GM18951 (cell line): ENCODE data around the gene PKMYT1.
"Not testable (repeated sequence)": the region's sequence is repeated elsewhere in the genome, so short reads cannot be mapped to it uniquely, and the experiment has no call there.

ENCODE experiments used
- POLR2A ChIP-seq: IDR thresholded peaks from 4 replicates; pipeline ENCODE4 v1.6.1; 2011; ENCODE audit warnings: mild to moderate bottlenecking; ENCODE audit not compliant: insufficient read length, insufficient read depth; ENCODE audit errors: extremely low read depth
- in situ Hi-C: fragments of 300-500 bp; cut with MboI; formaldehyde crosslinking; loops from one replicate; pipeline ENCODE4 v1.12.0; 2022; ENCODE audit warnings: low sequenced_read_pairs, mixed read lengths, inconsistent platforms; ENCODE audit not compliant: unreplicated experiment

PKMYT1 gene

DNA sequence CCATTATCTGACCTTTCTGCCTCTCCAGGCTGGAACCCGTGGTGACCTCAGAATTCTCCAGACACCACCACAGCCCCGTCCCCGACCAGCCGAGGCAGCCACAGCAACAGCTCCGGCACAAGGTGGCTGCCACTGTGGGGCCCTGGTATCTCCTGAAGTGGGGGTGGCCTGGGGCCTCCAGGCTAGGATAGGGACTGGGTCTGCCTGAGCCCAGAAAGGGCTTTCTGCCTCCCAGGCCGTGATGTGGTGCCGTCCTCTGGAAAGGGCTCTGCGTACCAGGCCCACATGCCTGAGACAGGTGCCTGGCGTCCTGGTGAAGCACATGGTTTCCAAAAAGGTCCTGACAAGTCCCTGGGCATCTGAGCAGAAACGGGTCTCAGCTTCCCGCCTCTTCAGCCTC lies 51.5 kb downstream of the PKMYT1 start:
- in situ Hi-C loops = no loop called here
- TF ChIP-seq POLR2A = no peak

DNA sequence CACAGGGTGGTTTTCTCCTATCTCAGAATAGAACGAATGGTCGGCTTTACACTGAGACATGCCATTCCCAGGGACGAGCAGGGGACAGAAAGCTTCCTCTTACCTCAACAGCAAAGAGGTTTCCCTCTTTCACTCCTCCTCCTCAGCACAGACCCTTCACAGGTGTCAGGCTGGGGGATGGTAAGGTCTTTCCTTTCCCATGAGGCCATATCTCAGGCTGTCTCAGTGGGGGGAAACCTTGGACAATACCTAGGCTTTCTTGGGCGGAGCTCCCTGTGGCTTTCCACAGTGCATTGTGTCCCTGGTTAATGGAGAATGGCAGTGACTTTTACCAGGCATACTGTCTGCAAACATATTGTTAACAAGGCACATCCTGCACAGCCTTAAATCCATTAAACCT lies 52.1 kb downstream of the PKMYT1 start:
- in situ Hi-C loops = not testable (repeated sequence)

DNA sequence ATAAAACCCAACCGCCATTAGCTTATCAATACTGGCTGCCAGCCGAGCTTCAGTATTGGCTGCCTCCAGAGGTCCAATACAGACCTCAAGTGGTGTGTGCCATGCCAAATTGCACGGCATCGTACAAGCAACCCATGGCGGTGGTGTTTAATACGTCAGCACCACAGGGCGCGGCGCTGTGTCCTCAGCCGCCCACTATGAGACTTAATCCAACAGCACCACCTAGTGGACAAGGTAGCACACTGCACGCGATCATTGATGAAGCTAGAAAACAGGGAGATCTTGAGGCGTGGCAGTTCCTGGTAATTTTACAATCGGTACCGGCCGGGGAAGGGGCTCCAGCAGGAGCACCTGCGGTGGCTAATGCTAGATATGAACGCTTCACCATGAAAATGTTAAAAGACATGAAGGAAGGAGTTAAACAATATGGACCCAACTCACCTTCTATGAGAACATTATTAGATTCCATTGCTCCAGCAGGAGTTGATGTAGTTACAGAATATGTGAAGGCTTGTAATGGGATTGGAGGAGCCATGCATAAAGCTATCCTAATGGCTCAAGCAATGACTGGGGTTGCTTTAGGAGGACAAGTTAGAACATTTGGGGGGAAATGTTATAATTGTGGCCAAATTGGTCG lies 53.1 kb downstream of the PKMYT1 start:
- TF ChIP-seq POLR2A = no peak
- in situ Hi-C loops = no loop called here

GRCh38 chr16:2926650-2926999 lies 53.6 kb downstream of the PKMYT1 start:
- no peak for TF ChIP-seq POLR2A
- in situ Hi-C loops = no loop called here

DNA sequence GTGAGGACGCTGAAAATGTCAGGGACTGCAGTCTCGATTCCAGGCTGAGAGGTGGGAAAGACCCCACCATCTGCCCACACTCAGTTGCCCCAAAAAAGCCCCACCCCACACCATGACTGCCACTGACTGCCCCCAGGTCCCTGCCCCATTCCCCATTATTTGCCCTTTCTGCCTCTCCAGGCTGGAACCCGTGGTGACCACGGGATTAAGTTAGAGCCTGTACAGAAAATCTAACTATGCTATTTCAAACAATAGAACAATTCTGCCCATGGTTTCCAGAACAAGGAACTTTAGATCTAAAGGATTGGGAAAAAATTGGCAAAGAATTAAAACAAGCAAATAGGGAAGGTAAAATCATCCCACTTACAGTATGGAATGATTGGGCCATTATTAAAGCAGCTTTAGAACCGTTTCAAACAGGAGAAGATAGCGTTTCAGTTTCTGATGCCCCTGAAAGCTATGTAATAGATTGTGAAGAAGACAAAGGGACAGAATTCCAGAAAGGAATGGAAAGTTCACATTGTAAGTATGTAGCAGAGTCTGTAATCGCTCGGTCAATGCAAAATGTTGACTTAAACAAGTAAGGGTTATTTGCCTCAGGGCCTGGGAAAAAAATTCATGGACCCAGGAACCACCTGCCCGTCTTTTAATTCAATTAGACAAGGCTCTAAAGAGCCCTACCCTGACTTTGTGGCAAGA lies 54.1 kb downstream of the PKMYT1 start:
- TF ChIP-seq POLR2A = no peak
- in situ Hi-C loops = no loop called here

- in situ Hi-C loops = no loop called here
- no peak for TF ChIP-seq POLR2A
These were observed 55.1 kb downstream of the PKMYT1 start for GRCh38 chr16:2924901-2925755.

DNA sequence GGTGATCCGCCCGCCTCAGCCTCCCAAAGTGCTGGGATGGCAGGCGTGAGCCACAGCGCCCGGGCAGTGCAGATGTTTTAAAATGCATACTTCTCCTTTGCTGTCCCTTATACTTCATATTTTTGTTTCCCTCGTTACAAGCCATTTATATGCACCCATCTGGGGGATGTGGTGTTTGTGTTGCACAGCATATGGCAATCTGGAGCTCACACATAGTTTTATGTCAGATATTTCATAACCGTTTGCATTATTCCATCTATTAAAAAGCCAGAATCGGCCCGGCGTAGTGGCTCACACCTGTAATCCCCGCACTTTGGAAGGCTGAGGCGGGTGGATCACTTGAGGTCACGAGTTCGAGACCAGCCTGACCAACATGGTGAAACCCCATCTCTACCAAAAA lies 56.8 kb downstream of the PKMYT1 start:
- in situ Hi-C loops = no loop called here
- TF ChIP-seq POLR2A = no peak
